ENCODE data around the gene PITPNC1. TPM values are rescaled to one million over a fixed set of nuclear protein-coding genes. Genes with fewer than 3 reads are reported as not detected.

Gene PITPNC1
- polyA plus RNA-seq, 1 of the 3 experiments (the other 2 are of a cell fraction): 18.4 TPM

- TF ChIP-seq FOSL2 (IDR thresholded peaks at IDR 0.05; ENCODE audit: borderline replicate concordance, low read depth): 0 out of 2 replicates have a peak, but pooled peaks have one; percentile 14
- TF ChIP-seq EZH2phosphoT487 (IDR thresholded peaks at IDR 0.05; ENCODE audit: borderline replicate concordance, low read depth): no peak
- DNase-seq: no peak
Measured at GRCh38 chr17:67490471-67490870, 113.4 kb downstream of the PITPNC1 start.

GRCh38 chr17:67491009-67491680, 114.1 kb downstream of the PITPNC1 start:
- peaks cover 12 to 35% of the 10 kb centered on the region in 2 experiments for H3K4me1 ChIP-seq (ENCODE audit: control insufficient read depth in 1 of 2, insufficient read depth in 2 of 2, low read depth in 1 of 2, low read length in 1 of 2)
- ChIA-PET POLR2A (interaction anchor here (0.6 to 2.4 kb wide), 8 partner anchors 38 to 116 kb away, joined by 3 to 17 read pairs (median 6); partner anchors contain the start of gene PITPNC1), CTCF (interaction anchor here (0.7 to 11.2 kb wide), 15 partner anchors 12 to 226 kb away, joined by 3 to 96 read pairs (median 4); partner anchors contain the start of gene PITPNC1)
- H3K4me3 ChIP-seq (ENCODE audit: low read depth in 2 of 2, low read length in 1 of 2): peak overlapping the region; percentile 35 to 44
- H2AFZ ChIP-seq (ENCODE audit: low read depth): no peak overlapping the region
- no peaks in the 10 kb centered on the region for H3K9me2 ChIP-seq
- H3F3A ChIP-seq (replicated peaks; ENCODE audit: insufficient read depth): peaks cover 18% of the 10 kb centered on the region
- H3K9me3 ChIP-seq: no peaks in the 10 kb centered on the region
- H3K4me2 ChIP-seq: peak overlapping the region; percentile 51
- peak overlapping the region; percentile 44; the same call in 1 of the 2 replicates for H3K9ac ChIP-seq
- peak overlapping the region; percentile 84 to 92 for H3K27ac ChIP-seq (ENCODE audit: low read depth in 2 of 2, low read length in 1 of 2)
- no peaks in the 10 kb centered on the region for H3K36me3 ChIP-seq (replicated peaks in 1 of 2; ENCODE audit: control insufficient read depth in 1 of 2, insufficient read depth in 2 of 2, low read length in 1 of 2)
- WGBS (ENCODE audit: low lambda C conversion rate): 4% methylated on average over 18 of the region's 18 CpGs
- H3K79me2 ChIP-seq (ENCODE audit: insufficient read depth): peaks cover 3% of the 10 kb centered on the region; the same call in 1 of the 2 replicates
- H3K27me3 ChIP-seq (ENCODE audit: insufficient read depth): no peaks in the 10 kb centered on the region
- DNase-seq: peak; percentile 89
- peaks cover 5% of the 10 kb centered on the region; the same call in 1 of the 2 replicates for H4K20me1 ChIP-seq (ENCODE audit: insufficient read depth)
- TF ChIP-seq USF1 (IDR thresholded peaks at IDR 0.05; ENCODE audit: borderline replicate concordance, low read depth) (peak; percentile 28; the same call in 1 of the 2 replicates), SMC3 (IDR thresholded peaks at IDR 0.05; ENCODE audit: low read depth, low read length) (no peak; the same call in 1 of the 2 replicates), MAX (IDR thresholded peaks at IDR 0.05; ENCODE audit: low read depth) (peak; percentile 73), RFX5 (IDR thresholded peaks at IDR 0.05; ENCODE audit: low read length) (no peak), EP300 (IDR thresholded peaks at IDR 0.05; ENCODE audit: borderline replicate concordance in 1 of 2, low read depth in 1 of 2, low read length in 1 of 2) (peak; percentile 80 to 97; a peak in 3 of 4 replicates), RAD21 (IDR thresholded peaks at IDR 0.05; ENCODE audit: low read length) (peak; percentile 33), TCF12 (IDR thresholded peaks at IDR 0.05) (peak; percentile 100), JUND (IDR thresholded peaks at IDR 0.05) (peak; percentile 87), FOXM1 (IDR thresholded peaks at IDR 0.05; ENCODE audit: low read depth) (0 out of 2 replicates have a peak, but pooled peaks have one; percentile 49), GABPA (IDR thresholded peaks at IDR 0.05; ENCODE audit: low read depth) (no peak), RCOR1 (IDR thresholded peaks at IDR 0.05; ENCODE audit: low read length) (peak; percentile 98), NRF1 (IDR thresholded peaks at IDR 0.05; ENCODE audit: low read depth, low read length) (no peak), EZH2phosphoT487 (IDR thresholded peaks at IDR 0.05; ENCODE audit: borderline replicate concordance, low read depth) (no peak), MEF2A (IDR thresholded peaks at IDR 0.05; ENCODE audit: borderline replicate concordance, low read depth) (no peak), GATA2 (CRISPR knock-in tag; IDR thresholded peaks at IDR 0.05) (peak; percentile 90), TEAD4 (IDR thresholded peaks at IDR 0.05; ENCODE audit: borderline replicate concordance, insufficient read depth) (peak; percentile 87), NFIC (IDR thresholded peaks at IDR 0.05; ENCODE audit: borderline replicate concordance) (no peak; the same call in 1 of the 2 replicates), FOXJ3 (CRISPR knock-in tag; IDR thresholded peaks at IDR 0.05) (peak; percentile 97), REST (IDR thresholded peaks at IDR 0.05; ENCODE audit: low read depth, low read length) (peak; percentile 77), POLR2AphosphoS5 (IDR thresholded peaks at IDR 0.05; ENCODE audit: low read depth, low read length) (peak; percentile 94)

More at GRCh38 chr17:67490471-67490870, 113.4 kb downstream of the PITPNC1 start:
- Histone ChIP-seq H3K4me1 (ENCODE audit: control insufficient read depth in 1 of 2, insufficient read depth in 2 of 2, low read depth in 1 of 2, low read length in 1 of 2) (peaks cover 12 to 35% of the 10 kb centered on the region in 2 experiments), H4K20me1 (ENCODE audit: insufficient read depth) (peaks cover 5% of the 10 kb centered on the region; the same call in 1 of the 2 replicates), H3F3A (replicated peaks; ENCODE audit: insufficient read depth) (peaks cover 18% of the 10 kb centered on the region), H3K9ac (peak overlapping the region; percentile 44; the same call in 1 of the 2 replicates), H2AFZ (ENCODE audit: low read depth) (no peak overlapping the region), H3K9me2 (no peaks in the 10 kb centered on the region), H3K4me3 (ENCODE audit: low read depth in 2 of 2, low read length in 1 of 2) (peak overlapping the region; percentile 35 to 44), H3K79me2 (ENCODE audit: insufficient read depth) (peaks cover 3% of the 10 kb centered on the region; the same call in 1 of the 2 replicates), H3K27ac (ENCODE audit: low read depth in 2 of 2, low read length in 1 of 2) (peak overlapping the region; percentile 84 to 92), H3K9me3 (no peaks in the 10 kb centered on the region), H3K27me3 (ENCODE audit: insufficient read depth) (no peaks in the 10 kb centered on the region), H3K36me3 (replicated peaks in 1 of 2; ENCODE audit: control insufficient read depth in 1 of 2, insufficient read depth in 2 of 2, low read length in 1 of 2) (no peaks in the 10 kb centered on the region), H3K4me2 (peak overlapping the region; percentile 51)
- ChIA-PET CTCF (interaction anchor here (1.1 to 11.2 kb wide), 15 partner anchors 9 to 216 kb away, joined by 3 to 96 read pairs (median 4); partner anchors contain the start of gene PITPNC1), POLR2A (interaction anchor here (0.6 to 2.4 kb wide), 8 partner anchors 14 to 117 kb away, joined by 3 to 17 read pairs (median 6); partner anchors contain the start of gene PITPNC1)
- 41% methylated on average over 10 of the region's 10 CpGs for WGBS (ENCODE audit: low lambda C conversion rate)
